ENCODE measurements around the gene KDM5C. TPM values are rescaled to one million over a fixed set of nuclear protein-coding genes. Genes with fewer than 3 reads are reported as not detected.
A peak's percentile ranks its signal among the peaks of the same experiment; 100 is the strongest.
"Not testable (repeated sequence)": the region's sequence is repeated elsewhere in the genome, so short reads cannot be mapped to it uniquely, and the experiment has no call there.

KDM5C gene
- total RNA-seq, 6 experiments from 2014 or later = 27.9 to 61.6 (median 50.6) TPM

DNA sequence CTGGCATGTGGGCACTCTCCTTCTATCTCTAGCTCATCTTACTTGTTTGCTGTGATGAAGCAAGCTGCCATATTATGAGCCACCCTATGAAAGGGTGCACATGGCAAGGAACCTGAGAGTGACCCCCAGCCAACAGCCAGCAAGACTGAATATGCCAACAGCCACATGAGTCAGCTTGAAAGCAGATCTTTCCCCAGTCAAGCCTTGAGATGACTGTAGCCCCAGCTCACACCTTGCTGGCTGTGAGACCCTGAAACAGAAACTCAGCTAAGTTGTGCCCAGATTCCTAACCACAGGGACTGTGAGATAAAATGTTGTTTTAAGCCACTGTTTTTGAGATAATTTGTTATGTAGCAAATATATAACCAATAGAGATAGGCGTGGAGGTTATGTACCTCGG, 36.2 kb downstream of the KDM5C start:
- Histone ChIP-seq H3K27me3 (no peaks in the 10 kb centered on the region), H3K4me1 (no peaks in the 10 kb centered on the region), H3K4me3 (no peak overlapping the region), H3K9me3 (no peaks in the 10 kb centered on the region), H3K27ac (no peak overlapping the region), H3K36me3 (peaks cover 0 to 6% (median 4%) of the 10 kb centered on the region in 4 donors)
- TF ChIP-seq POLR2A (IDR thresholded peaks at IDR 0.05) = no peak
- TF ChIP-seq, protein P1, sequence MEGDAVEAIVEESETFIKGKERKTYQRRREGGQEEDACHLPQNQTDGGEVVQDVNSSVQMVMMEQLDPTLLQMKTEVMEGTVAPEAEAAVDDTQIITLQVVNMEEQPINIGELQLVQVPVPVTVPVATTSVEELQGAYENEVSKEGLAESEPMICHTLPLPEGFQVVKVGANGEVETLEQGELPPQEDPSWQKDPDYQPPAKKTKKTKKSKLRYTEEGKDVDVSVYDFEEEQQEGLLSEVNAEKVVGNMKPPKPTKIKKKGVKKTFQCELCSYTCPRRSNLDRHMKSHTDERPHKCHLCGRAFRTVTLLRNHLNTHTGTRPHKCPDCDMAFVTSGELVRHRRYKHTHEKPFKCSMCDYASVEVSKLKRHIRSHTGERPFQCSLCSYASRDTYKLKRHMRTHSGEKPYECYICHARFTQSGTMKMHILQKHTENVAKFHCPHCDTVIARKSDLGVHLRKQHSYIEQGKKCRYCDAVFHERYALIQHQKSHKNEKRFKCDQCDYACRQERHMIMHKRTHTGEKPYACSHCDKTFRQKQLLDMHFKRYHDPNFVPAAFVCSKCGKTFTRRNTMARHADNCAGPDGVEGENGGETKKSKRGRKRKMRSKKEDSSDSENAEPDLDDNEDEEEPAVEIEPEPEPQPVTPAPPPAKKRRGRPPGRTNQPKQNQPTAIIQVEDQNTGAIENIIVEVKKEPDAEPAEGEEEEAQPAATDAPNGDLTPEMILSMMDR (IDR thresholded peaks at IDR 0.05) = no peak
- WGBS (ENCODE audit: insufficient coverage, low coverage, low lambda C conversion rate, missing lambda C conversion rate) = 95% methylated on average over 2 of the region's 2 CpGs
- DNase-seq (no peak), ATAC-seq (no peak)
- intact Hi-C loops (cut with DNase I) = no loop called here

DNA sequence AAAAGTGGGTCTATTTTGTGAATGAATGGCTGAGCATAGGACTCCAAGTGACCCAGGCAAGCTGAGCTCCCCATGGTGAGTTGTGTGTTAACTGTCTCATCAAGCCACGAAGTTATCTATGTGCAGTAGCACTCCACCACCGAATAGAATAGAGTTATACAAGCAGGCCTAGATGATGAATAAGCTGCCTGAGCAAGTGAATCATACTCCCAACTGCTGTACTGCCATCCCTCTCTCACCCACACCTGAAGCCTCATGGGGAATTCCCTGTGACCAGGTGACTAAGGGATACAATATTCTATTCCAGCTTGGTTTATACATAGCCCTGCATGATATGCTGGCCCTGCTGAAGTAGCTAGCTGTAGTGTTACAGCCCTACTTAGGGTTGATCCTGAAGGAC, 38.7 kb downstream of the KDM5C start:
- WGBS (ENCODE audit: insufficient coverage, low coverage, low lambda C conversion rate, missing lambda C conversion rate) = 89% methylated on average over 2 of the region's 2 CpGs
- ATAC-seq = peak in 1 of 4 donors; percentile 55
- intact Hi-C loops (cut with DNase I) = no loop called here

DNA sequence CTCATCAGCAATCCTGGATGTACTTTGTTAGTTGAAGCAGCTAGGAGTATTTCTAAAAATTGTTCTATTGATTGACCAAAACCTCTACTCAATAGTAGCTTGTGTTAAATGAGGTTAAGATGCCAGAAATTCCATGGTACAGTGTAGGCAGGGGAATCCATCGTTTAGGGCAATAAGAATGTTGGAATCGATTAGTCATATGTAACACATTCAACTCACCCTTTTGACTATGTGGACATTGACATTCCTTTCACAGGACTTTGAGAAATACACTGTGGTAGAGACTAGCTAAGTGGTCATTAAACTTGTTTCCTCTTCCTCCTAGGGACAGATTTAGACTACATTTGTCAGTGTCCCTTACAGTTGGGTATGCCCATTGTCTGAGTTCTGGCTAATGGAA, 40.2 kb downstream of the KDM5C start:
- Histone ChIP-seq H3K4me3 (no peak overlapping the region), H3K9me3 (no peaks in the 10 kb centered on the region), H3K36me3 (no peaks in the 10 kb centered on the region), H3K27me3 (no peaks in the 10 kb centered on the region), H3K27ac (no peak overlapping the region), H3K4me1 (no peaks in the 10 kb centered on the region)
- 78% methylated on average over 2 of the region's 2 CpGs for WGBS (ENCODE audit: insufficient coverage, low coverage, low lambda C conversion rate, missing lambda C conversion rate)
- ATAC-seq (no peak), DNase-seq (no peak)
- intact Hi-C loops (cut with DNase I) = no loop called here
- TF ChIP-seq, protein P1 (IDR thresholded peaks at IDR 0.05) = no peak
- no peak for TF ChIP-seq POLR2A (IDR thresholded peaks at IDR 0.05)

More for the DNA sequence above, 38.7 kb downstream of the KDM5C start:
- no peak overlapping the region for H3K27ac ChIP-seq
- H3K4me3 ChIP-seq = no peak overlapping the region
- TF ChIP-seq, protein P1 (IDR thresholded peaks at IDR 0.05) = no peak
- TF ChIP-seq POLR2A (IDR thresholded peaks at IDR 0.05) = no peak
- no peaks in the 10 kb centered on the region for H3K9me3 ChIP-seq
- H3K4me1 ChIP-seq = no peaks in the 10 kb centered on the region
- H3K36me3 ChIP-seq = no peaks in the 10 kb centered on the region
- no peaks in the 10 kb centered on the region for H3K27me3 ChIP-seq
- no peak for DNase-seq

DNA sequence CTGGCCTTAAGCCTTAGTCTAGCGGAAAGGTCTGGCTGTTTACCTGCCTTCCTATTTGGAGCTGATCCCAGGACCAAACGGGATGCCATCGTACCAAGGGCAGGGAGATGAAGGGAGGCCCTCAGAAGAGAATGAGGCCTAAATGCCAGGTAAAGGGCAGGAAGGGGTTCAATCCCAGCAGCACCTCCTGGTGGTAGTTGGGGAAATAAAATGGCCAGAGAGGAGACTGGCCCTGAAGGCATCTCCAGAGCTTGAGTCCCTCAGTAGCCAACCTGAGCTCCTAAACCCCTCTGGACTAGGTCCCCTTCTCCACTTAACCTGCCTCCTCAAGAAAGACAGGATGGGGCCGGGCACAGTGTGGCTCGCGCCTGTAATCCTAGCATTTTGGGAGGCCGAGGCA, 53.7 kb downstream of the KDM5C start:
- intact Hi-C loops (cut with DNase I) = no loop called here
- 78% methylated on average over 4 of the region's 7 CpGs for WGBS (ENCODE audit: insufficient coverage, low coverage, low lambda C conversion rate, missing lambda C conversion rate)
- Histone ChIP-seq H3K36me3 (no peaks in the 10 kb centered on the region), H3K27me3 (no peaks in the 10 kb centered on the region), H3K27ac (no peak overlapping the region), H3K9me3 (no peaks in the 10 kb centered on the region), H3K4me3 (no peak overlapping the region), H3K4me1 (no peaks in the 10 kb centered on the region)
- DNase-seq (no peak), ATAC-seq (no peak)
- TF ChIP-seq POLR2A (IDR thresholded peaks at IDR 0.05) = no peak
- TF ChIP-seq, protein P1 (IDR thresholded peaks at IDR 0.05) = no peak

DNA sequence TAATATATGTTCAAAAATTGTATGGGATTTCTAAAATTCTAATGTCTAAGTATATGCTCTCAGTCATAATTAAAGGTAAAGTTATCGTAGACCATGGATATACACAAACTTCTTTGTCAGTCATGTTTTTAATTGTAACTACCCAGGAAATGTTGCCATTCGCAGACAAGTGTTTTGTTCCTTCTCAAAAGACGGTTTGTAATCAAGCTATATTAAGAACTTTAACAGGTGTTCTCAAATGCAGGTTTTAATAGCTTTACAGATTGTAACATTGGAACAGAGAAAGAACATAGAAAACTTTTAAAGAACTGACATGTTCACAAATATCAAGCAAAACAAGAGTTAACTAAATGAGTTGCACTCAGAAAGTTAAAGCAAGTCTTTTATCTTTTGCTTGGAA, 58.9 kb downstream of the KDM5C start:
- DNase-seq = no peak
- H3K4me1 ChIP-seq = no peaks in the 10 kb centered on the region
- H3K36me3 ChIP-seq = no peaks in the 10 kb centered on the region
- H3K9me3 ChIP-seq = no peaks in the 10 kb centered on the region
- H3K27me3 ChIP-seq = no peaks in the 10 kb centered on the region
- 85% methylated on average over 3 of the region's 3 CpGs for WGBS (ENCODE audit: insufficient coverage, low coverage, low lambda C conversion rate, missing lambda C conversion rate)
- intact Hi-C loops (cut with DNase I) = no loop called here
- ATAC-seq = no peak
- H3K27ac ChIP-seq = no peak overlapping the region
- H3K4me3 ChIP-seq = no peak overlapping the region
- TF ChIP-seq, protein P1 (IDR thresholded peaks at IDR 0.05) = no peak
- TF ChIP-seq POLR2A (IDR thresholded peaks at IDR 0.05) = no peak

DNA sequence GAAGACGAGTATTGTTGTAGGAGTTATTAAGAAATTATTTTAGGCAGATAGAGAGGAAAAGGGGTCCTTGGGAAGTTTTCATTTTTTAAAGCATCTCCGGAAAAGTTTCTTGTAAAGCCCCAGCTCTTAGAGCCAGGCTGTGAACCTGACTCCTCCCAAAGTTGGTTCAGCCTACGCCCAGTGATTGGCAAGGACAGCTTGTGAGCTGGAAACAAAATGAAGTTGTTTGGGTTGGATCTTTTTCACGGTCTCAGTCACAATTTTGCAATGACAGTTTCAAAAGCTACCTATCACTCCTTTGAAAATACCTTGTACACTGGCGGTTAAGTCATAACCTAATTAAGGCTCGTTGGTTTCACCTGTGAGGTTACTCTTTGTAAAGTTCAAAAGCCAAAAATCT, 60.4 kb downstream of the KDM5C start:
- H3K27ac ChIP-seq; H3K4me3 ChIP-seq; H3K36me3 ChIP-seq; H3K27me3 ChIP-seq; DNase-seq; H3K9me3 ChIP-seq; intact Hi-C loops (cut with DNase I); ATAC-seq; H3K4me1 ChIP-seq: not testable (repeated sequence)
- 66% methylated on average over 6 of the region's 6 CpGs for WGBS (ENCODE audit: insufficient coverage, low coverage, low lambda C conversion rate, missing lambda C conversion rate)
